Smooth muscle cell (in vitro differentiated cells): ENCODE measurements around the gene SERPINE1. TPM values are rescaled to one million over a fixed set of nuclear protein-coding genes. Genes with fewer than 3 reads are reported as not detected.

Source experiments
- DNase-seq: peaks from one replicate; lab custom pipeline; 2025; ENCODE audit not compliant: unreplicated experiment; lab: John Stamatoyannopoulos, UW
- H2AFZ ChIP-seq: fragments of 200-600 bp; sonication (generic); 2 replicates; pipeline ENCODE4 v1.6.0; 2016; ENCODE audit warnings: antibody characterized with exemption, low read depth, mild to moderate bottlenecking
- H3F3A ChIP-seq: fragments of 200-600 bp; sonication (generic); 2 replicates; pipeline ENCODE4 v1.6.0; 2017; ENCODE audit warnings: antibody characterized with exemption, low read depth
- H3K27ac ChIP-seq: fragments of 200-600 bp; sonication (generic); 2 replicates; pipeline ENCODE4 v1.5.1; 2016; ENCODE audit warnings: low read depth, mild to moderate bottlenecking
- H3K27me3 ChIP-seq: fragments of 200-600 bp; sonication (generic); 2 replicates; pipeline ENCODE4 v1.6.1; 2016; ENCODE audit warnings: low read depth, mild to moderate bottlenecking
- H3K36me3 ChIP-seq: fragments of 200-600 bp; sonication (generic); 2 replicates; pipeline ENCODE4 v1.5.1; 2016; ENCODE audit warnings: low read depth
- H3K4me1 ChIP-seq: fragments of 200-600 bp; sonication (generic); 2 replicates; pipeline ENCODE4 v1.5.1; 2016; ENCODE audit warnings: low read depth
- H3K4me2 ChIP-seq: fragments of 200-600 bp; sonication (generic); 2 replicates; pipeline ENCODE4 v1.6.0; 2016; ENCODE audit warnings: mild to moderate bottlenecking
- H3K4me3 ChIP-seq: fragments of 200-600 bp; sonication (generic); 2 replicates; pipeline ENCODE4 v1.5.1; 2016; ENCODE audit warnings: mild to moderate bottlenecking
- H3K79me2 ChIP-seq: fragments of 200-600 bp; sonication (generic); 2 replicates; pipeline ENCODE4 v1.6.0; 2016; ENCODE audit warnings: low read depth, mild to moderate bottlenecking
- H3K9ac ChIP-seq: fragments of 200-600 bp; sonication (generic); 2 replicates; pipeline ENCODE4 v1.6.0; 2016; ENCODE audit warnings: low read depth
- H3K9me3 ChIP-seq: fragments of 200-600 bp; sonication (generic); replicated peaks from 2 replicates; pipeline ENCODE4 v1.5.1; 2016; ENCODE audit warnings: low read depth
- H4K20me1 ChIP-seq: fragments of 200-600 bp; sonication (generic); 2 replicates; pipeline ENCODE4 v1.6.0; 2016; ENCODE audit warnings: low read depth
- WGBS: methylation state at CpG from one replicate; pipeline ENCODE4 v1.1.7; 2016; ENCODE audit warnings: low lambda C conversion rate; 5-methylcytosine and 5-hydroxymethylcytosine counted together
- polyA plus RNA-seq: library from polyadenylated mRNA; unstranded; fragments of >200 nt; fragmentation: Nextera tagmentation; extraction: Ambion mirVana; gene quantifications from 2 replicates; pipeline ENCODE4 v1.2.1, GENCODE V29; 2016
- total RNA-seq: library from RNA; depleted of rRNA; stranded (reverse); fragments of >200 nt; gene quantifications from 2 replicates; pipeline ENCODE4 v1.2.3, GENCODE V29; 2014
- TF ChIP-seq, protein P1 (sequence below): fragments of 200-600 bp; sonication (generic); IDR thresholded peaks from 2 replicates; pipeline ENCODE4 v1.5.1; 2017; ENCODE audit warnings: borderline replicate concordance, mild to moderate bottlenecking, antibody characterized with exemption; ENCODE audit not compliant: insufficient read depth, poor library complexity, severe bottlenecking

SERPINE1 gene
- total and polyA plus RNA-seq, 2 experiments from 2014 or later: 435 to 495 TPM

DNA sequence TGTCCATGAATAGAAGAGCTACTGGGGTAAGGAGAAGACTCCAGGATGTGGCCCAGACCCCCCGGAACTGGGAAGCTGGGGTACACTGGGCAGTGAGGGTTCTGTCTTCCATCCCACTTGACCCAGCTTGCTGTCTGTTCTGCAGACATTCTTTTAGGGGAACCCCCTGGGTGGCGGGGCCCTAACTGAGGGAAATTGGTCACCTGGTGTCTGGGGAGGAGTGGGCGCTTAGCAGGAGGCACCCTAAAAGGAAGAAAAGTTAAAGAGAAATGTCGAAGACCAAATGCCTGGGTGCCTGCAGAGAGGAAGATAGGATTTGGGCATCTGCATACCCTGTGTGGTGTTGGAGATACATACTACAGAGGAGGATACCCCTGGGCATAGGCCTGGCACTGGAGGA lies 28.4 kb downstream of the SERPINE1 start:
- H3K79me2 ChIP-seq: no peaks in the 10 kb centered on the region
- DNase-seq: no peak
- 63% methylated on average over 4 of the region's 4 CpGs for WGBS
- peak overlapping the region; percentile 97 for H3K4me2 ChIP-seq
- H3K36me3 ChIP-seq: no peaks in the 10 kb centered on the region
- peak overlapping the region; percentile 96 for H3K4me3 ChIP-seq
- peaks cover 6% of the 10 kb centered on the region for H3K4me1 ChIP-seq
- no peaks in the 10 kb centered on the region for H3K9me3 ChIP-seq
- H4K20me1 ChIP-seq: peaks cover 37% of the 10 kb centered on the region
- no peak overlapping the region for H2AFZ ChIP-seq
- TF ChIP-seq, protein P1, sequence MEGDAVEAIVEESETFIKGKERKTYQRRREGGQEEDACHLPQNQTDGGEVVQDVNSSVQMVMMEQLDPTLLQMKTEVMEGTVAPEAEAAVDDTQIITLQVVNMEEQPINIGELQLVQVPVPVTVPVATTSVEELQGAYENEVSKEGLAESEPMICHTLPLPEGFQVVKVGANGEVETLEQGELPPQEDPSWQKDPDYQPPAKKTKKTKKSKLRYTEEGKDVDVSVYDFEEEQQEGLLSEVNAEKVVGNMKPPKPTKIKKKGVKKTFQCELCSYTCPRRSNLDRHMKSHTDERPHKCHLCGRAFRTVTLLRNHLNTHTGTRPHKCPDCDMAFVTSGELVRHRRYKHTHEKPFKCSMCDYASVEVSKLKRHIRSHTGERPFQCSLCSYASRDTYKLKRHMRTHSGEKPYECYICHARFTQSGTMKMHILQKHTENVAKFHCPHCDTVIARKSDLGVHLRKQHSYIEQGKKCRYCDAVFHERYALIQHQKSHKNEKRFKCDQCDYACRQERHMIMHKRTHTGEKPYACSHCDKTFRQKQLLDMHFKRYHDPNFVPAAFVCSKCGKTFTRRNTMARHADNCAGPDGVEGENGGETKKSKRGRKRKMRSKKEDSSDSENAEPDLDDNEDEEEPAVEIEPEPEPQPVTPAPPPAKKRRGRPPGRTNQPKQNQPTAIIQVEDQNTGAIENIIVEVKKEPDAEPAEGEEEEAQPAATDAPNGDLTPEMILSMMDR: no peak
- no peaks in the 10 kb centered on the region for H3F3A ChIP-seq
- H3K27me3 ChIP-seq: no peaks in the 10 kb centered on the region
- no peak overlapping the region for H3K27ac ChIP-seq
- peak overlapping the region; percentile 78 for H3K9ac ChIP-seq

DNA sequence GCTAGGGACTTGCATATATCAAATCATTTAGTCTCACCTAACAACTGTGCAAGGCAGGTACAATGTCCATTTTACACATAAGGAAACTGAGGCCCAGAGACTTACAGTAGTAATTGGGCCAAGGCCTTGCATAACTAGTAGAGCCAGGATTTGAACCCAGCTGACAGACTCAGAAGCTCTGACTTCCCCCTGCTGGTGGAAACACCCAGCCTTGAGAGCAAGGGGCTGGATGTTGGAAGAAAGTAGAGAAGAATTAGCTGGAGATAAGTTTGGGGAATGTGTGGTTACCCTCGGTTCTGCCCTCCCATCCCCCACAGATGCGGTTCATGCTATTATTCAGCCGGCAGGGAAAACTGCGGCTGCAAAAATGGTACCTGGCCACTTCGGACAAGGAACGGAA lies 29.4 kb downstream of the SERPINE1 start:
- Histone ChIP-seq H3K4me3 (no peak overlapping the region), H3K27me3 (no peaks in the 10 kb centered on the region), H3F3A (no peaks in the 10 kb centered on the region), H3K79me2 (no peaks in the 10 kb centered on the region), H3K9me3 (no peaks in the 10 kb centered on the region), H3K36me3 (no peaks in the 10 kb centered on the region), H4K20me1 (peaks cover 47% of the 10 kb centered on the region), H2AFZ (no peak overlapping the region), H3K4me2 (peak overlapping the region; percentile 97), H3K27ac (no peak overlapping the region), H3K4me1 (peaks cover 6% of the 10 kb centered on the region), H3K9ac (no peak overlapping the region)
- DNase-seq: no peak
- TF ChIP-seq, protein P1: no peak
- WGBS: 74% methylated on average over 6 of the region's 6 CpGs

DNA sequence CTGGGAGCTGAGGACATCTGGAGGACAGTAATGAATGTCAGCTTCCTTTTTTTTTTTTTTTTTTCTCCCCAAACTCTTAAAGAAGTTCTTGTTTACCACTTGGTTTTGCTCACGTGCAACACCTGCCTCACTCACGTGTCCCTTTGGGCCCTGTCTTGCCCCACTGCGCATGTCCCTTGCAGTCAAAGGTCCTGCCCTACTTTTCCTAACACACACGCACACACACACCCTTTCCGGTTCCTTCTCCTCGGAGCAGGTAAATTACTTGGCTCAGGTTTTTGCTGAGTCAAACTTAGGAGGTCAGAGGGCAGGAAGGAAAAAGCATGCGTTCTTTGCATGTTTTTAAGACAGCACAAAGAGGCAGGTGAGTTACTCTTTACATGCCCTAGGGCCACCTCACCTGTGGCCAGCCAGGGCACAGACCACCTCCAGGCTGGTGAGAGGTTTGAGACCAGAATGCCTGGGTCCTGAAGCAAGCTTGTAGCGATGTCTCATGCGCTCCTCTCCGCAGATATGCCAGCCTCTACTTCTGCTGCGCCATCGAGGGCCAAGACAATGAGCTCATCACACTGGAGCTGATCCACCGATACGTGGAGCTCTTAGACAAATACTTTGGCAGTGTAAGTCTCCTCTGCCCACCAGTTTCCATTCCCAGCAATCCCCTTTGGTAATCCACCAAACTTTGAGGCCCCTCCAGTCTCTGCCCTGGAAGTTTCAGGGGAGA lies 30.1 kb downstream of the SERPINE1 start:
- Histone ChIP-seq H4K20me1 (peaks cover 55% of the 10 kb centered on the region), H3K27ac (no peak overlapping the region), H3K4me3 (no peak overlapping the region), H3K9ac (no peak overlapping the region), H3K79me2 (no peaks in the 10 kb centered on the region), H3F3A (peaks cover 1% of the 10 kb centered on the region), H3K27me3 (peaks cover 2% of the 10 kb centered on the region), H3K4me1 (peaks cover 8% of the 10 kb centered on the region), H3K4me2 (no peak overlapping the region), H3K9me3 (no peaks in the 10 kb centered on the region), H3K36me3 (no peaks in the 10 kb centered on the region), H2AFZ (no peak overlapping the region)
- DNase-seq: no peak
- 63% methylated on average over 14 of the region's 14 CpGs for WGBS
- TF ChIP-seq, protein P1: no peak
